HG03060 (cell line): Measurements from ENCODE around the gene LETMD1.
"Not testable (repeated sequence)": the region's sequence is repeated elsewhere in the genome, so short reads cannot be mapped to it uniquely, and the experiment has no call there.

Source experiments
- ATAC-seq: cut with Tn5 transposase; IDR thresholded peaks from one replicate; pipeline ENCODE4 v1.9.1; 2021; ENCODE audit warnings: low read depth, moderate number of reproducible peaks; ENCODE audit not compliant: unreplicated experiment

LETMD1 gene

GRCh38 chr12:51047655-51048540 lies at the start of gene LETMD1:
TSS of gene LETMD1 (plus strand) at chr12:51048327. CDS start at chr12:51048357, 30 bp downstream.
- peak; percentile 95 for ATAC-seq

- ATAC-seq: no peak
These were observed 49.0 kb upstream of the LETMD1 start for GRCh38 chr12:50999093-50999492.

GRCh38 chr12:51000245-51000644 lies 47.9 kb upstream of the LETMD1 start:
- ATAC-seq: no peak

GRCh38 chr12:51001799-51002198 lies 46.3 kb upstream of the LETMD1 start:
- ATAC-seq: no peak

- no peak for ATAC-seq
These were observed 43.6 kb upstream of the LETMD1 start for GRCh38 chr12:51004504-51004903.

- ATAC-seq: no peak
These were observed 43.1 kb upstream of the LETMD1 start for GRCh38 chr12:51005030-51005429.

- ATAC-seq: no peak
These were observed 42.5 kb upstream of the LETMD1 start for GRCh38 chr12:51005671-51006070.

- ATAC-seq: no peak
These were observed 39.6 kb upstream of the LETMD1 start for GRCh38 chr12:51008329-51009055.

GRCh38 chr12:51009056-51009440 lies 39.1 kb upstream of the LETMD1 start:
- ATAC-seq: no peak

GRCh38 chr12:51011955-51012354 lies 36.2 kb upstream of the LETMD1 start:
- no peak for ATAC-seq

- no peak for ATAC-seq
These were observed 35.4 kb upstream of the LETMD1 start for GRCh38 chr12:51012570-51013236.

GRCh38 chr12:51013441-51013840 lies 34.7 kb upstream of the LETMD1 start:
- no peak for ATAC-seq

GRCh38 chr12:51014467-51014866 lies 33.7 kb upstream of the LETMD1 start:
- not testable (repeated sequence) for ATAC-seq

- no peak for ATAC-seq
These were observed 30.7 kb upstream of the LETMD1 start for GRCh38 chr12:51017452-51017851.

GRCh38 chr12:51018956-51019355 lies 29.2 kb upstream of the LETMD1 start:
- no peak for ATAC-seq

GRCh38 chr12:51019927-51020326 lies 28.2 kb upstream of the LETMD1 start:
- no peak for ATAC-seq

GRCh38 chr12:51020448-51021182 lies 27.5 kb upstream of the LETMD1 start:
- no peak for ATAC-seq

- no peak for ATAC-seq
These were observed 26.4 kb upstream of the LETMD1 start for GRCh38 chr12:51021694-51022093.

GRCh38 chr12:51023625-51024382 lies 24.3 kb upstream of the LETMD1 start:
- no peak for ATAC-seq

GRCh38 chr12:51025338-51025835 lies 22.7 kb upstream of the LETMD1 start:
- no peak for ATAC-seq
